Smooth muscle cell (in vitro differentiated cells): ENCODE results near the gene HLA-B. TPM values are rescaled to one million over a fixed set of nuclear protein-coding genes. Genes with fewer than 3 reads are reported as not detected.

Source experiments
- DNase-seq: peaks from one replicate; lab custom pipeline; 2025; ENCODE audit not compliant: unreplicated experiment; lab: John Stamatoyannopoulos, UW
- H2AFZ ChIP-seq: fragments of 200-600 bp; sonication (generic); 2 replicates; pipeline ENCODE4 v1.6.0; 2016; ENCODE audit warnings: antibody characterized with exemption, low read depth, mild to moderate bottlenecking
- H3F3A ChIP-seq: fragments of 200-600 bp; sonication (generic); 2 replicates; pipeline ENCODE4 v1.6.0; 2017; ENCODE audit warnings: antibody characterized with exemption, low read depth
- H3K27ac ChIP-seq: fragments of 200-600 bp; sonication (generic); 2 replicates; pipeline ENCODE4 v1.5.1; 2016; ENCODE audit warnings: low read depth, mild to moderate bottlenecking
- H3K27me3 ChIP-seq: fragments of 200-600 bp; sonication (generic); 2 replicates; pipeline ENCODE4 v1.6.1; 2016; ENCODE audit warnings: low read depth, mild to moderate bottlenecking
- H3K36me3 ChIP-seq: fragments of 200-600 bp; sonication (generic); 2 replicates; pipeline ENCODE4 v1.5.1; 2016; ENCODE audit warnings: low read depth
- H3K4me1 ChIP-seq: fragments of 200-600 bp; sonication (generic); 2 replicates; pipeline ENCODE4 v1.5.1; 2016; ENCODE audit warnings: low read depth
- H3K4me2 ChIP-seq: fragments of 200-600 bp; sonication (generic); 2 replicates; pipeline ENCODE4 v1.6.0; 2016; ENCODE audit warnings: mild to moderate bottlenecking
- H3K4me3 ChIP-seq: fragments of 200-600 bp; sonication (generic); 2 replicates; pipeline ENCODE4 v1.5.1; 2016; ENCODE audit warnings: mild to moderate bottlenecking
- H3K79me2 ChIP-seq: fragments of 200-600 bp; sonication (generic); 2 replicates; pipeline ENCODE4 v1.6.0; 2016; ENCODE audit warnings: low read depth, mild to moderate bottlenecking
- H3K9ac ChIP-seq: fragments of 200-600 bp; sonication (generic); 2 replicates; pipeline ENCODE4 v1.6.0; 2016; ENCODE audit warnings: low read depth
- H3K9me3 ChIP-seq: fragments of 200-600 bp; sonication (generic); replicated peaks from 2 replicates; pipeline ENCODE4 v1.5.1; 2016; ENCODE audit warnings: low read depth
- H4K20me1 ChIP-seq: fragments of 200-600 bp; sonication (generic); 2 replicates; pipeline ENCODE4 v1.6.0; 2016; ENCODE audit warnings: low read depth
- WGBS: methylation state at CpG from one replicate; pipeline ENCODE4 v1.1.7; 2016; ENCODE audit warnings: low lambda C conversion rate; 5-methylcytosine and 5-hydroxymethylcytosine counted together
- polyA plus RNA-seq: library from polyadenylated mRNA; unstranded; fragments of >200 nt; fragmentation: Nextera tagmentation; extraction: Ambion mirVana; gene quantifications from 2 replicates; pipeline ENCODE4 v1.2.1, GENCODE V29; 2016
- total RNA-seq: library from RNA; depleted of rRNA; stranded (reverse); fragments of >200 nt; gene quantifications from 2 replicates; pipeline ENCODE4 v1.2.3, GENCODE V29; 2014
- TF ChIP-seq, protein P1 (sequence below): fragments of 200-600 bp; sonication (generic); IDR thresholded peaks from 2 replicates; pipeline ENCODE4 v1.5.1; 2017; ENCODE audit warnings: borderline replicate concordance, mild to moderate bottlenecking, antibody characterized with exemption; ENCODE audit not compliant: insufficient read depth, poor library complexity, severe bottlenecking

HLA-B gene
- total and polyA plus RNA-seq, 2 experiments from 2014 or later: 646 to 2,794 TPM

DNA sequence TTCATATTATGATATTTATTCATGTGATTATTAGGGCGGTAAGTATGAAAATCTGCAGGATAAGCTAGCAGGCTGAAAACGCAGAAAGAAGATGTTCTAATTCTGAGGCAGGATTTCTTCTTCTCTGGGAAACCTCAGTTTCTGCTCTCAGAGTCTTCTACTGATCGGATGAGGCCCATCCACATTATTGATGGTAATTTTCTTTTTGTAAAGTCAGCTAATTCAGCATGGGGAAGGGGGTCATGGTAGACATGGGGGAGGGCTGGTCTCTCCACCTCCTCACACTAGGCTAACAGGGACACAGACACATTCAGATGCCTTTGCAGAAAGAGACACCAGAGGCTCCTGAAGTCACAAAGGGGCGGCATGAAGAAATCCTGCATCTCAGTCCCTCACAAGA, 24.7 kb upstream of the HLA-B start:
- Histone ChIP-seq H3K9me3 (no peaks in the 10 kb centered on the region), H3K27ac (no peak overlapping the region), H3K4me1 (no peaks in the 10 kb centered on the region), H3K27me3 (peaks cover 11% of the 10 kb centered on the region), H3K9ac (no peak overlapping the region), H3K4me3 (no peak overlapping the region), H3K36me3 (no peaks in the 10 kb centered on the region), H4K20me1 (no peaks in the 10 kb centered on the region), H3K79me2 (no peaks in the 10 kb centered on the region), H3F3A (no peaks in the 10 kb centered on the region), H2AFZ (no peak overlapping the region), H3K4me2 (no peak overlapping the region)
- 61% methylated on average over 4 of the region's 4 CpGs for WGBS
- TF ChIP-seq, protein P1, sequence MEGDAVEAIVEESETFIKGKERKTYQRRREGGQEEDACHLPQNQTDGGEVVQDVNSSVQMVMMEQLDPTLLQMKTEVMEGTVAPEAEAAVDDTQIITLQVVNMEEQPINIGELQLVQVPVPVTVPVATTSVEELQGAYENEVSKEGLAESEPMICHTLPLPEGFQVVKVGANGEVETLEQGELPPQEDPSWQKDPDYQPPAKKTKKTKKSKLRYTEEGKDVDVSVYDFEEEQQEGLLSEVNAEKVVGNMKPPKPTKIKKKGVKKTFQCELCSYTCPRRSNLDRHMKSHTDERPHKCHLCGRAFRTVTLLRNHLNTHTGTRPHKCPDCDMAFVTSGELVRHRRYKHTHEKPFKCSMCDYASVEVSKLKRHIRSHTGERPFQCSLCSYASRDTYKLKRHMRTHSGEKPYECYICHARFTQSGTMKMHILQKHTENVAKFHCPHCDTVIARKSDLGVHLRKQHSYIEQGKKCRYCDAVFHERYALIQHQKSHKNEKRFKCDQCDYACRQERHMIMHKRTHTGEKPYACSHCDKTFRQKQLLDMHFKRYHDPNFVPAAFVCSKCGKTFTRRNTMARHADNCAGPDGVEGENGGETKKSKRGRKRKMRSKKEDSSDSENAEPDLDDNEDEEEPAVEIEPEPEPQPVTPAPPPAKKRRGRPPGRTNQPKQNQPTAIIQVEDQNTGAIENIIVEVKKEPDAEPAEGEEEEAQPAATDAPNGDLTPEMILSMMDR: no peak
- DNase-seq: no peak

DNA sequence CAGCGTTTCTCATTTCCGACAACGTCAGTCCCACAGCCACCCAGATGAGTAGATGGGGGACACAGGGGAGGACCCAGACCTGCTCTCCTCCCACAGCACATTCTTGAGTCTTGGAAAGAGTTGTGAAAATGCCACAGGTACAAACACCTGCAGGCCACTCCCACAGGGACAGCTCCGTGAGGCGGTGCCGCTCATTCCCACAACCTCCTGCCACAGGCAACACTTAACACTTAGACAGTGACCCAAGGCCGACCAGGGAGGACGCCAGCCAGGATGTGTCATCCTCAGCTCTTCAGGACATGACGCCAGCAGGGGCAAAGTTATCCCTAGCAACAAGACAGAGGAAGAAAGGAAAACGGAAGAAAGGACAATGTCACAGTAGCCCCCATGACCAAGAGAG, 22.9 kb upstream of the HLA-B start:
- Histone ChIP-seq H4K20me1 (no peaks in the 10 kb centered on the region), H3K9ac (no peak overlapping the region), H3K4me2 (no peak overlapping the region), H3K79me2 (no peaks in the 10 kb centered on the region), H3K36me3 (no peaks in the 10 kb centered on the region), H3K27me3 (peaks cover 14% of the 10 kb centered on the region), H3K4me1 (no peaks in the 10 kb centered on the region), H3K4me3 (no peak overlapping the region), H3K9me3 (no peaks in the 10 kb centered on the region), H2AFZ (no peak overlapping the region), H3F3A (no peaks in the 10 kb centered on the region), H3K27ac (no peak overlapping the region)
- TF ChIP-seq, protein P1: no peak
- DNase-seq: no peak
- 62% methylated on average over 10 of the region's 10 CpGs for WGBS

DNA sequence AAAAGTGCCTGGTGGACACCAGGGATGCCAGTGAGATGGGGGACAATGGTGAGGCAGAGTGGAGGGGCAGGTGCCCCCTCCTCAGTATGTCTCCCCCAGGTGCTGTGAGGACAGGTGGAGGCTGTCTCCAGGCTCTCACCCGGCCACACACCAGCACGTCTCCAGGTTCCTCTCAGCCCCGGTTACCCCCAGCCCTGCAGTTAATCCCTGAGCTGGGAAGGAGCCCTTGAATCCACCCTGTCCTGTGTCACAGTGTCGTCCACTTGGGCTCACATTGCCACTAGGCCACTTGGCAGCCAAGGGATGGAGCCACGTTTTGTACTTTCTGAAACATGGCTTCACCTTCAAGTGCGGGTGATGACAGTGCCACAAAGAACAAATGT, 21.7 kb upstream of the HLA-B start:
- H3K27ac ChIP-seq: no peak overlapping the region

More for the DNA sequence above, 21.7 kb upstream of the HLA-B start:
- Histone ChIP-seq H3K9me3 (no peaks in the 10 kb centered on the region), H3K79me2 (no peaks in the 10 kb centered on the region), H3K4me2 (no peak overlapping the region), H4K20me1 (no peaks in the 10 kb centered on the region), H3K9ac (no peak overlapping the region), H2AFZ (no peak overlapping the region), H3K4me1 (no peaks in the 10 kb centered on the region), H3K27me3 (peaks cover 14% of the 10 kb centered on the region), H3F3A (no peaks in the 10 kb centered on the region), H3K4me3 (no peak overlapping the region), H3K36me3 (no peaks in the 10 kb centered on the region)
- WGBS: 74% methylated on average over 6 of the region's 6 CpGs
- no peak for DNase-seq
- TF ChIP-seq, protein P1: no peak
